ENCODE results near the gene TBC1D10B.

The TBC1D10B gene, protein sequence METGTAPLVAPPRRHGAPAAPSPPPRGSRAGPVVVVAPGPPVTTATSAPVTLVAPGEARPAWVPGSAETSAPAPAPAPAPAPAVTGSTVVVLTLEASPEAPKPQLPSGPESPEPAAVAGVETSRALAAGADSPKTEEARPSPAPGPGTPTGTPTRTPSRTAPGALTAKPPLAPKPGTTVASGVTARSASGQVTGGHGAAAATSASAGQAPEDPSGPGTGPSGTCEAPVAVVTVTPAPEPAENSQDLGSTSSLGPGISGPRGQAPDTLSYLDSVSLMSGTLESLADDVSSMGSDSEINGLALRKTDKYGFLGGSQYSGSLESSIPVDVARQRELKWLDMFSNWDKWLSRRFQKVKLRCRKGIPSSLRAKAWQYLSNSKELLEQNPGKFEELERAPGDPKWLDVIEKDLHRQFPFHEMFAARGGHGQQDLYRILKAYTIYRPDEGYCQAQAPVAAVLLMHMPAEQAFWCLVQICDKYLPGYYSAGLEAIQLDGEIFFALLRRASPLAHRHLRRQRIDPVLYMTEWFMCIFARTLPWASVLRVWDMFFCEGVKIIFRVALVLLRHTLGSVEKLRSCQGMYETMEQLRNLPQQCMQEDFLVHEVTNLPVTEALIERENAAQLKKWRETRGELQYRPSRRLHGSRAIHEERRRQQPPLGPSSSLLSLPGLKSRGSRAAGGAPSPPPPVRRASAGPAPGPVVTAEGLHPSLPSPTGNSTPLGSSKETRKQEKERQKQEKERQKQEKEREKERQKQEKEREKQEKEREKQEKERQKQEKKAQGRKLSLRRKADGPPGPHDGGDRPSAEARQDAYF

DNA sequence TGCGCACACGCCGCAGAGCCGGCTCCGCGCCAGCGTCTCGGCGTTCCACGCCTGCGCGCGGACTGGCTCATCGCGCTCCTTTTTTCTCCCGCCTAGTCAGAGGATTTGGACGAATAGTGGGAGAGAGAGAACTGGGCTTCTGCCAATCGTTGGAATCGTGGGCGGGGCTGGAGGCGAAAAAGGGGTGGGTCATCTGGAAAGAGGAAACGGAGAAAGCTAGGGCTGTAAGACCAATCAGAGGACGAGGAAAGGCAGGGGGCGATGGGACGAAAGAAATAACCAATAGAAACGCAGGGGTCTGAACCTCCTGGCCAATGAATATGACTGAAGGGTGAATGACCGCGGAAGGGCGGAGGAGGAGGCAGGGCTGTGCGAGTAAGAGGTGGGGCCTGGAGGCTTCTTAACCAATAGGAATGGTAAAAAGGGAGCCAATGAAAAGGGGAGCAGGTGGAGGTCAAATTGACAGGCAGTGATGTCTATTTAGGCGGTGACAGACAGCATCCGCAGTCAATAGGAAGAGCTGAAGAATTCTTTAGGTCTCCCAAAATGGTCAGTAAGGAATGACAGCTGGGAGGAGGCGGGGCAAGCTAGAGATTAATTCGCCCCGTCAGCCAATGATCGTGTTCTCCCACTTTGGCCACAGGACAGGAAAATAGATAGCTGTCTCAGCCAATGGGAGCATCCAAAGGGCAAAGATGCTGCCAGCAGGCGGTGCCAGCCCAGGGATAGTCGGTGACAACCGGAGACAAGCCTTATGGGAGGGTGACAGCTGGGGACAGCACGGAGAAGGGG, at the start of gene TBC1D10B:
TSS of gene TBC1D10B (minus strand) at position 39 of the 792 bp plus-strand sequence. CDS start 311 bp downstream, outside the sequence.
- DNase-seq (ENCODE audit: low read depth), result peak; percentile 97

- DNase-seq (ENCODE audit: low read depth), result no peak
Measured at GRCh38 chr16:30418350-30419181, 48.3 kb upstream of the TBC1D10B start.

DNA sequence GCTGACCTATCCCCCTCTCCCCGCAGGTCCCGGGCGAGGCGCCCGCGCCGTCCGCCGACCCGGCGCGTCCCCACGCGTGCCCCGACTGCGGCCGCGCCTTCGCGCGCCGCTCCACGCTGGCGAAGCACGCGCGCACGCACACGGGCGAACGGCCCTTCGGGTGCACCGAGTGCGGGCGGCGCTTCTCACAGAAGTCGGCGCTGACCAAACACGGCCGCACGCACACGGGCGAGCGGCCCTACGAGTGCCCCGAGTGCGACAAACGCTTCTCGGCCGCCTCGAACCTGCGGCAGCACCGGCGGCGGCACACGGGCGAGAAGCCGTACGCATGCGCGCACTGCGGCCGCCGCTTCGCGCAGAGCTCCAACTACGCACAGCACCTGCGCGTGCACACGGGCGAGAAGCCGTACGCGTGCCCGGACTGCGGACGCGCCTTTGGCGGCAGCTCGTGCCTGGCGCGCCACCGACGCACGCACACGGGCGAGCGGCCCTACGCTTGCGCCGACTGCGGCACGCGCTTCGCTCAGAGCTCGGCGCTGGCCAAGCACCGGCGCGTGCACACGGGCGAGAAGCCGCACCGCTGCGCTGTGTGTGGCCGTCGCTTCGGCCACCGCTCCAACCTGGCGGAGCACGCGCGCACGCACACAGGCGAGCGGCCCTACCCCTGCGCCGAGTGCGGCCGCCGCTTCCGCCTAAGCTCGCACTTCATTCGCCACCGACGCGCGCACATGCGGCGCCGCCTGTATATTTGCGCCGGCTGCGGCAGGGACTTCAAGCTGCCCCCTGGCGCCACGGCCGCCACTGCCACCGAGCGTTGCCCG, 47.4 kb upstream of the TBC1D10B start:
- peak; percentile 85 for DNase-seq (ENCODE audit: low read depth)

DNA sequence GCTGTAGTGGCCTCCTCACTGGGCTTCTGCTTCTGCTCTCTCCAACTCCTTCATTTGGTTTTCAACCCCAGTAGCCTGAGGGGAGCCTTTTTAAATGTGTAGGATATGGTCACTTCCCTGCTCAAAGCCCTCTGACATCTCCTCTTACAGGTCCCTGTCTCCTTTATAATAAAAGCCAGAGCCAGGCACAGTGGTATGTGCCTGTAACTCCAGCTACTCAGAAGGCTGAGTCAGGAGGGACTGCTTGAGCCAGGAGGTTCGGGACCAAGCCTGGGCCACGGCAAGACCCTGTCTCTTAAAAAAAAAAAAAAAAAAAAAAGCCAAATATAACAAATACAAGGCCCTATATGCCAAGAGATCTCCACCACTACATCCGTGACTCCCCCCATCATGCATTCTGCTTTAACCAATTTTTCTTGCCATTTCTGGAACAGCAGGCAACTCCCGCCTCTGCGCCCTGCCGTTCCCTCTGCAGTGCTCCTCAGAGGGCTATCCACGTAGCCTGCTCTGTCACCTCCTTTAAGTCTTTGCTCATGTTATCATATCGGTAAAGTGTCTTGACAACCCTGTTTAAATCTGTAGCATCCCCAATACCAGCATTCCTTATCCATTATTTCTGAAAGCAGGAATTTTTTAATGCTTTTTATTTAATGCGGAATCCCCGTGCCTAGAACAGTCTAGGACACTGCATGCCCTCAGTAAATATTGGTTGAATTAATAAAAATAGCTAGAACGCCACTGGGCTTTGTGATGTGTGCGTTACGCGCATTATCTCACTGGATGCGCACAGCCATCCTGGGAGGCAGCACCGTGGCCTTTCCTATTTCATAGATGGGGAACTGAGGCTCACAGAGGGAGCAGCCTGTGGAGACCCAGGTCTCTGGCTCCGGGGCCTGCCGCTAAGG, 46.6 kb upstream of the TBC1D10B start:
- DNase-seq (ENCODE audit: low read depth), result no peak

DNA sequence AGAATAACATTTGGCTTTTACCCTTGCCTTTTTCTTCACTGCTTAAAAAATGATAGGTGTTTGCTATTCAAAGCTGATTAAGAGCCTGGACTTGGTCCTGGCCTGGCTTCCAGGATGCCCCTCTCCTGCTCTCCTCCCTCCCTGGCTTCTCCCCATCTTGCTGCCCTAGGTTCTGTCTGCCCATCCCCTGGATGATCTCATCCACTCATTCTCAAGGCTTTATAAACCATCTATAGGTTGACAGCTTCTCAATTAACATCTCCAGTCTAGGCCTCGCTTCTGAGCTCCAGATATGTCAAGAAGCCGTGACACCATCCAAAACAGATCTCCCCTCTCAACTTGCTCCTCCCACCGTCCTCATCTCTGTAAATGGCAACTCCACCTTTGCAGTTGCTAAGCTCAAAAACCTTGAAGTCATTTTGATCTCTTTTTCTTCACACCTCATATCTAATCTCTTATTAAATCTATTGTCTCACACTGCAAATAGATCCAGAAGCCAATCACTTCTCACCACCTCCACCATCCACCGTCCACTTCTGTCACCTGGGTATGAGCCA, 45.8 kb upstream of the TBC1D10B start:
- no peak for DNase-seq (ENCODE audit: low read depth)

DNA sequence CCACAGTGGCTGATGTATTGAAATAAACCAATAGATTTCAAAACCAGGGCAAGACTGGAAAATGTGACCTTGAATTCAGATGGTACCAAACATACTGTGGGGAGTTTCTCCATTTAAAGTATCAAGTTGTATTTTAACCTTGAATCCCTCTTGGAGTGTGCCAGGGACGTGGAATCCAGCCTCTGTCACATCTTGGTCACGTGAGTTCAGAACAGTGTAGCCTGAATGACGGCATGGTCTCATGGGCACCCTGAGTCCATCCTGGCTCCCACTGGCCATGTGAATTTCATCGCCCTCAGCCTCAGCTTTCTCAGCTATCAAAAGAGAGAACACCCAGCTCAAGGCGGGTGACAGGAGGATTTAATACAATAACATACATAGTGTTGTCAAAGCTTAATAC, 43.9 kb upstream of the TBC1D10B start:
- DNase-seq (ENCODE audit: low read depth), result no peak

- no peak for DNase-seq (ENCODE audit: low read depth)
Measured at GRCh38 chr16:30413112-30413806, 43.0 kb upstream of the TBC1D10B start.

GRCh38 chr16:30409125-30410060, 39.1 kb upstream of the TBC1D10B start:
- peak; percentile 89 for DNase-seq (ENCODE audit: low read depth)

DNA sequence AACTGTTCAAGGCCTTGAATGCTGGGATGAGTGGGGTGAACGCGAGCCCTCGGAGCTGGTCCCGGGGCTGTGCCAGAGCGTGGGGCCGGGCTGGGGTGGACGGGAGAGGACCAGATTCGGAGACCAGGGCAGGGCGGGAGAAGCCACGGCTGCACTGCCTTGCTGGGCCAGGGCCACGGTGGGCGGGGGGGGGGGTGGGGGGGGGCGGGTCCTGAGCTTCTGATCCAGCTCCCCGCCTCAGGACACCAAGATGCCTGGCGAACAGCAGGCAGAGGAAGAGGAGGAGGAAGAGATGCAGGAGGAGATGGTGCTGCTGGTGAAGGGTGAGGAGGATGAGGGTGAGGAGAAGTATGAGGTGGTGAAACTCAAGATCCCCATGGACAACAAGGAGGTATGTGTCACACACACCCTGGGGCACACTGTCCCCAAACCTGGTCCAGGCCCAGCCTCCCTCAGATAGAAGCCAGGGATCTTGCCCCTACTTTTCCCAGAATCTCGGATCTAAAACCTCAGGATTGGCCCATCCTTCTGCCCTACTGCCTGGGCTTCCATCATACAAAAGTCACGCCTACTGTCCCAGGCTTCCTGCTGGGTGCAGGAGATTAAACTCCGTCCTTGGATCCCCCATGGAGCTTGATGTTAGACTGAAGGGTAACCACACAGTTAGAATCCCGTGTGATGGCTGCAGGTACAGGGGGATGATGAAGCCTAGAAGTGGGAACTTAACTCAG, 37.7 kb upstream of the TBC1D10B start:
- no peak for DNase-seq (ENCODE audit: low read depth)

DNA sequence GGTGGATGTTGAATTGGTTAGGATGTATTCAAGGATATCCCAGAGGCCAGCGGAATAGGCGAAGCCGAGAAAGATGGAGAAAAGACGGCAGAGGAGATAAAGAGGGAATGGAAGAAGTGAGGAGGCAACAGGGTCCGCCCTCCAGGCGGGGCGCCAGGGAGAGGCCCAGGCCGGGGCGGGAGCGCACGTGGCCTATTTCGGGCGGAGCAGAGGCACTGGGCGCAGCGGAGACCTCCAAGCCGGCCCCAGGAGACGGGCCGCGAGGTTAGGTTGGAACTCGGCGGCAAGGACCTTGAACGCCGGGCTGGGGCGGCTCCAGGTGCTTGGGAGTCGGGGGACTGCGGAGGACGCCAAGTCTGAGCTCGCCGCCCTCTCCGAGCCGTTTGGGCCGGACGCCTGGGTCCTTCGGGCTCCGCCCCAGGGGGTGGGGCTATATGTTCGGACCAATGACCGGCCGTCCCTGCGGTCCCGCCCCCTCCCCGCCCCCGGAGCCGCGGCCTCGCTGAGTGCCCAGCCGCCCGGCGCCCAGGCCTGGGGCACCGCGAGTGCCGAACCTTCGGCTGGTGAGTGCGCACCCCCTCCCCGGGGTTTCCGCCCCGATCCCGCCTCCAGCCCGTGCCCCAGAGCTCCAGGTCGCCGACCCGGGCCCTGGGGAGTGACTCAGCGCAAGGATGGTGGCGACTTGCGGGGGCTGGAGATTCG, 37.0 kb upstream of the TBC1D10B start, which contains the start of gene ZNF771:
TSS of gene ZNF771 (plus strand) at position 505 of the 702 bp plus-strand sequence. CDS start 448 bp downstream, outside the sequence.
- DNase-seq (ENCODE audit: low read depth), result peak; percentile 88

DNA sequence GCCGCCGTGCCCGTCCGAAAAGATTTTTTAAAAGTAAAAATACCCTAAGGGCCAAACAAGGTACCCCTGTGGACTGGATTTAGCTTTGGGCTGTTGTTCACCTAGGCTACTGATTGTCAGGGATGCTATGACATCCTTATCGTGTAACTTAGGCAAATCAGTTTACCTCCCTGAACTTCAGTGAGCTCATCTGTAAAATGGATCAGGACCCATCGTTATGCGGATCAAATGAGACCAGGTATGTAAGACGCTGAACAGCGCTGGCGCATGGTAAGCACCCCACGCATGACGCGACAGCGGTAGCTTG, 36.5 kb upstream of the TBC1D10B start:
- DNase-seq (ENCODE audit: low read depth), result no peak

DNA sequence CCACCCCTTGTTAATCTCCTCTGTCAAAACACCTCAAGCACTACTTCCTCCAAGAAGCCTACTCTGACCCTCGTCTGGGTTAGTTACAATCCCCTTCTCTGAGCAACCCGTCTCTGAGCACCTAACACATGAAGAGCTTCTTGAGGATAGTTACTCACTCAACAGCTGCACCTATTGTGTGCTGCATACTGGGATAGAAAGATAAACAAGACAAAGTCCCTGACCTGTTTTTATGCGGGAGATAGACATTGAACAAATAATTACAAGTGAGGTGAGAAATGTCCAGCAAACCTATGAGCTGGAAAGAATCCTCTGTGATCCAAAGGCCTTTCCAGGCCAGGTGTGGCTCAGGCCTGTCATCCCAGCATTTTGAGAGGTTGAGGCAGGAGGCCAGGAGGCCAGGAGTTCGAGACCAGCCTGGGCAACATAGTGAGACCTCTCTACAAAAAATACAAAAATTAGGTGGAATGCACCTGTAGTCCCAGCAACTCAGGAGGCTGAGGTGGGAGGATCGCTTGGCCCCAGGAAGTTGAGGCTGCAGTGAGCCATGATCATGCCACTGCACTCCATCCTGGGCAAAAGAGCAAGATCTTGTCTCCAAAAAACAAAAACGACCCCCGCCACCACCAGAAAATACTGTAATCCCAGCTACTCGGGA, 31.6 kb upstream of the TBC1D10B start:
- DNase-seq (ENCODE audit: low read depth), result no peak

GRCh38 chr16:30399435-30400186, 29.3 kb upstream of the TBC1D10B start:
- DNase-seq (ENCODE audit: low read depth), result no peak

- DNase-seq (ENCODE audit: low read depth), result no peak
Measured at GRCh38 chr16:30398661-30399434, 28.6 kb upstream of the TBC1D10B start.

Data from activated T-helper 9 cell treated with anti-CD3 and anti-CD28 coated beads, Interleukin-2, amount 50 U/mL, for 16 hours (primary cell).